Measurements from ENCODE around the gene CERK.

The CERK gene

GRCh38 chr22:46662226-46662625 lies 75.8 kb downstream of the CERK start:
- DNase-seq (ENCODE audit: extremely low read depth, insufficient read length), result no peak
- Histone ChIP-seq H3K4me3 (replicated peaks; ENCODE audit: low read depth, low read length) (no peak overlapping the region), H3K27me3 (replicated peaks; ENCODE audit: control insufficient read depth, insufficient read depth, low read length) (no peaks in the 10 kb centered on the region), H3K36me3 (ENCODE audit: control insufficient read depth, insufficient read depth, low read length) (no peaks in the 10 kb centered on the region; the same call in none of the 2 replicates)
- no peak for TF ChIP-seq CTCF (IDR thresholded peaks at IDR 0.05; ENCODE audit: insufficient read depth, low read length, poor library complexity, severe bottlenecking)

- no peak for TF ChIP-seq CTCF (IDR thresholded peaks at IDR 0.05; ENCODE audit: insufficient read depth, low read length, poor library complexity, severe bottlenecking)
- no peak for DNase-seq (ENCODE audit: extremely low read depth, insufficient read length)
- Histone ChIP-seq H3K36me3 (ENCODE audit: control insufficient read depth, insufficient read depth, low read length) (no peaks in the 10 kb centered on the region; the same call in none of the 2 replicates), H3K27me3 (replicated peaks; ENCODE audit: control insufficient read depth, insufficient read depth, low read length) (no peaks in the 10 kb centered on the region), H3K4me3 (replicated peaks; ENCODE audit: low read depth, low read length) (no peak overlapping the region)
Measured at GRCh38 chr22:46661221-46661851, 76.7 kb downstream of the CERK start.

- TF ChIP-seq CTCF (IDR thresholded peaks at IDR 0.05; ENCODE audit: insufficient read depth, low read length, poor library complexity, severe bottlenecking), result no peak
- Histone ChIP-seq H3K36me3 (ENCODE audit: control insufficient read depth, insufficient read depth, low read length) (no peaks in the 10 kb centered on the region; the same call in none of the 2 replicates), H3K27me3 (replicated peaks; ENCODE audit: control insufficient read depth, insufficient read depth, low read length) (no peaks in the 10 kb centered on the region), H3K4me3 (replicated peaks; ENCODE audit: low read depth, low read length) (no peak overlapping the region)
- DNase-seq (ENCODE audit: extremely low read depth, insufficient read length), result no peak
Measured at GRCh38 chr22:46660604-46661201, 77.3 kb downstream of the CERK start.

- no peaks in the 10 kb centered on the region for H3K27me3 ChIP-seq (replicated peaks; ENCODE audit: control insufficient read depth, insufficient read depth, low read length)
- no peak for TF ChIP-seq CTCF (IDR thresholded peaks at IDR 0.05; ENCODE audit: insufficient read depth, low read length, poor library complexity, severe bottlenecking)
- no peak for DNase-seq (ENCODE audit: extremely low read depth, insufficient read length)
- no peak overlapping the region for H3K4me3 ChIP-seq (replicated peaks; ENCODE audit: low read depth, low read length)
- no peaks in the 10 kb centered on the region; the same call in none of the 2 replicates for H3K36me3 ChIP-seq (ENCODE audit: control insufficient read depth, insufficient read depth, low read length)
Measured at GRCh38 chr22:46659791-46660186, 78.3 kb downstream of the CERK start.

GRCh38 chr22:46659059-46659790 lies 78.8 kb downstream of the CERK start:
- Histone ChIP-seq H3K4me3 (replicated peaks; ENCODE audit: low read depth, low read length) (no peak overlapping the region), H3K27me3 (replicated peaks; ENCODE audit: control insufficient read depth, insufficient read depth, low read length) (no peaks in the 10 kb centered on the region), H3K36me3 (ENCODE audit: control insufficient read depth, insufficient read depth, low read length) (no peaks in the 10 kb centered on the region; the same call in 1 of the 2 replicates)
- no peak for TF ChIP-seq CTCF (IDR thresholded peaks at IDR 0.05; ENCODE audit: insufficient read depth, low read length, poor library complexity, severe bottlenecking)
- no peak for DNase-seq (ENCODE audit: extremely low read depth, insufficient read length)
